ENCODE results near the gene COPE. TPM values are rescaled to one million over a fixed set of nuclear protein-coding genes. Genes with fewer than 3 reads are reported as not detected.
A peak's percentile ranks its signal among the peaks of the same experiment; 100 is the strongest.

The COPE gene
- polyA plus RNA-seq, 1 donor: 135 TPM

- H3K36me3 ChIP-seq (ENCODE audit: control insufficient read depth, insufficient read depth, low read length): no peaks in the 10 kb centered on the region
- no peak overlapping the region for H3K4me3 ChIP-seq (ENCODE audit: low read length)
- no peak overlapping the region for H3K27ac ChIP-seq (ENCODE audit: low read length)
- WGBS (ENCODE audit: insufficient coverage, low lambda C conversion rate): 100% methylated on average over 1 of the region's 18 CpGs
- H3K9me3 ChIP-seq (ENCODE audit: control insufficient read depth, low read depth, low read length): peaks cover 6% of the 10 kb centered on the region
- H3K4me1 ChIP-seq (ENCODE audit: control insufficient read depth, insufficient read depth, low read length): peaks cover 15% of the 10 kb centered on the region
- peaks cover 10% of the 10 kb centered on the region for H3K27me3 ChIP-seq (ENCODE audit: control insufficient read depth, insufficient read depth, low read length)
- no peak for DNase-seq
Measured at GRCh38 chr19:18941628-18942354, 22.6 kb upstream of the COPE start.

- H3K27ac ChIP-seq (ENCODE audit: low read length): no peak within 1 kb of the TSS
- H3K27me3 ChIP-seq (ENCODE audit: control insufficient read depth, insufficient read depth, low read length): peaks cover 10% of the 10 kb centered on the region
- no peaks in the 10 kb centered on the region for H3K36me3 ChIP-seq (ENCODE audit: control insufficient read depth, insufficient read depth, low read length)
- peak; percentile 43 to 68 for DNase-seq
- H3K4me3 ChIP-seq (ENCODE audit: low read length): peak within 1 kb of the TSS; percentile 66
- H3K9me3 ChIP-seq (ENCODE audit: control insufficient read depth, low read depth, low read length): peaks cover 6% of the 10 kb centered on the region
- H3K4me1 ChIP-seq (ENCODE audit: control insufficient read depth, insufficient read depth, low read length): peaks cover 15% of the 10 kb centered on the region
- no CpG with 5 or more reads among the region's 81 CpGs for WGBS (ENCODE audit: insufficient coverage, low lambda C conversion rate)
Measured at GRCh38 chr19:18940769-18941627, 21.8 kb upstream of the COPE start, which contains the start of gene HOMER3. Gene HOMER3, minus strand, starts transcription at chr19:18941217. Its CDS starts 2,235 bp downstream, at chr19:18938982.

- Histone ChIP-seq H3K27me3 (ENCODE audit: control insufficient read depth, insufficient read depth, low read length) (peaks cover 10% of the 10 kb centered on the region), H3K4me1 (ENCODE audit: control insufficient read depth, insufficient read depth, low read length) (peaks cover 15% of the 10 kb centered on the region), H3K36me3 (ENCODE audit: control insufficient read depth, insufficient read depth, low read length) (no peaks in the 10 kb centered on the region), H3K4me3 (ENCODE audit: low read length) (peak overlapping the region; percentile 66), H3K27ac (ENCODE audit: low read length) (no peak overlapping the region), H3K9me3 (ENCODE audit: control insufficient read depth, low read depth, low read length) (peaks cover 6% of the 10 kb centered on the region)
- no CpG with 5 or more reads among the region's 47 CpGs for WGBS (ENCODE audit: insufficient coverage, low lambda C conversion rate)
- peak; percentile 30 to 49 for DNase-seq
Measured at GRCh38 chr19:18939922-18940768, 21.0 kb upstream of the COPE start.

GRCh38 chr19:18939163-18939562, 20.0 kb upstream of the COPE start:
- no CpG with 5 or more reads among the region's 3 CpGs for WGBS (ENCODE audit: insufficient coverage, low lambda C conversion rate)
- Histone ChIP-seq H3K4me1 (ENCODE audit: control insufficient read depth, insufficient read depth, low read length) (peaks cover 15% of the 10 kb centered on the region), H3K4me3 (ENCODE audit: low read length) (no peak overlapping the region), H3K27ac (ENCODE audit: low read length) (no peak overlapping the region), H3K36me3 (ENCODE audit: control insufficient read depth, insufficient read depth, low read length) (peaks cover 3% of the 10 kb centered on the region), H3K27me3 (ENCODE audit: control insufficient read depth, insufficient read depth, low read length) (peaks cover 10% of the 10 kb centered on the region), H3K9me3 (ENCODE audit: control insufficient read depth, low read depth, low read length) (peaks cover 6% of the 10 kb centered on the region)
- no peak for DNase-seq

- no CpG with 5 or more reads among the region's 13 CpGs for WGBS (ENCODE audit: insufficient coverage, low lambda C conversion rate)
- no peak overlapping the region for H3K4me3 ChIP-seq (ENCODE audit: low read length)
- peaks cover 3% of the 10 kb centered on the region for H3K4me1 ChIP-seq (ENCODE audit: control insufficient read depth, insufficient read depth, low read length)
- H3K27ac ChIP-seq (ENCODE audit: low read length): no peak overlapping the region
- no peaks in the 10 kb centered on the region for H3K27me3 ChIP-seq (ENCODE audit: control insufficient read depth, insufficient read depth, low read length)
- H3K9me3 ChIP-seq (ENCODE audit: control insufficient read depth, low read depth, low read length): peaks cover 3% of the 10 kb centered on the region
- H3K36me3 ChIP-seq (ENCODE audit: control insufficient read depth, insufficient read depth, low read length): peaks cover 20% of the 10 kb centered on the region
- no peak for DNase-seq
Measured at GRCh38 chr19:18933297-18933696, 14.1 kb upstream of the COPE start.

GRCh38 chr19:18932216-18932841, 13.1 kb upstream of the COPE start:
- no peak overlapping the region for H3K27ac ChIP-seq (ENCODE audit: low read length)
- no peak overlapping the region for H3K4me3 ChIP-seq (ENCODE audit: low read length)
- no peaks in the 10 kb centered on the region for H3K27me3 ChIP-seq (ENCODE audit: control insufficient read depth, insufficient read depth, low read length)
- H3K36me3 ChIP-seq (ENCODE audit: control insufficient read depth, insufficient read depth, low read length): peaks cover 30% of the 10 kb centered on the region
- peak; percentile 47 to 56 for DNase-seq
- H3K4me1 ChIP-seq (ENCODE audit: control insufficient read depth, insufficient read depth, low read length): peaks cover 3% of the 10 kb centered on the region
- peaks cover 3% of the 10 kb centered on the region for H3K9me3 ChIP-seq (ENCODE audit: control insufficient read depth, low read depth, low read length)
- WGBS (ENCODE audit: insufficient coverage, low lambda C conversion rate): no CpG with 5 or more reads among the region's 37 CpGs

GRCh38 chr19:18931316-18932162, 12.4 kb upstream of the COPE start:
- Histone ChIP-seq H3K36me3 (ENCODE audit: control insufficient read depth, insufficient read depth, low read length) (peaks cover 34% of the 10 kb centered on the region), H3K9me3 (ENCODE audit: control insufficient read depth, low read depth, low read length) (peaks cover 3% of the 10 kb centered on the region), H3K4me1 (ENCODE audit: control insufficient read depth, insufficient read depth, low read length) (peaks cover 3% of the 10 kb centered on the region), H3K27me3 (ENCODE audit: control insufficient read depth, insufficient read depth, low read length) (no peaks in the 10 kb centered on the region), H3K27ac (ENCODE audit: low read length) (no peak overlapping the region), H3K4me3 (ENCODE audit: low read length) (no peak overlapping the region)
- WGBS (ENCODE audit: insufficient coverage, low lambda C conversion rate): no CpG with 5 or more reads among the region's 34 CpGs
- no peak for DNase-seq

GRCh38 chr19:18929311-18929710, 10.1 kb upstream of the COPE start:
- Histone ChIP-seq H3K36me3 (ENCODE audit: control insufficient read depth, insufficient read depth, low read length) (peaks cover 52% of the 10 kb centered on the region), H3K27ac (ENCODE audit: low read length) (no peak overlapping the region), H3K9me3 (ENCODE audit: control insufficient read depth, low read depth, low read length) (peaks cover 3% of the 10 kb centered on the region), H3K4me3 (ENCODE audit: low read length) (no peak overlapping the region), H3K4me1 (ENCODE audit: control insufficient read depth, insufficient read depth, low read length) (peaks cover 3% of the 10 kb centered on the region), H3K27me3 (ENCODE audit: control insufficient read depth, insufficient read depth, low read length) (no peaks in the 10 kb centered on the region)
- WGBS (ENCODE audit: insufficient coverage, low lambda C conversion rate): no CpG with 5 or more reads among the region's 25 CpGs
- DNase-seq: no peak

- peaks cover 3% of the 10 kb centered on the region for H3K4me1 ChIP-seq (ENCODE audit: control insufficient read depth, insufficient read depth, low read length)
- WGBS (ENCODE audit: insufficient coverage, low lambda C conversion rate): no CpG with 5 or more reads among the region's 26 CpGs
- peaks cover 3% of the 10 kb centered on the region for H3K9me3 ChIP-seq (ENCODE audit: control insufficient read depth, low read depth, low read length)
- no peak overlapping the region for H3K4me3 ChIP-seq (ENCODE audit: low read length)
- no peaks in the 10 kb centered on the region for H3K27me3 ChIP-seq (ENCODE audit: control insufficient read depth, insufficient read depth, low read length)
- DNase-seq: no peak
- no peak overlapping the region for H3K27ac ChIP-seq (ENCODE audit: low read length)
- H3K36me3 ChIP-seq (ENCODE audit: control insufficient read depth, insufficient read depth, low read length): peaks cover 56% of the 10 kb centered on the region
Measured at GRCh38 chr19:18928018-18928805, 9.0 kb upstream of the COPE start.
